HG03045 (cell line): Measurements from ENCODE around the gene MTG2.

Experiments
- ATAC-seq: cut with Tn5 transposase; IDR thresholded peaks from one replicate; pipeline ENCODE4 v1.9.1; 2021; ENCODE audit warnings: mild to moderate bottlenecking, moderate library complexity; ENCODE audit not compliant: unreplicated experiment

Gene MTG2

DNA sequence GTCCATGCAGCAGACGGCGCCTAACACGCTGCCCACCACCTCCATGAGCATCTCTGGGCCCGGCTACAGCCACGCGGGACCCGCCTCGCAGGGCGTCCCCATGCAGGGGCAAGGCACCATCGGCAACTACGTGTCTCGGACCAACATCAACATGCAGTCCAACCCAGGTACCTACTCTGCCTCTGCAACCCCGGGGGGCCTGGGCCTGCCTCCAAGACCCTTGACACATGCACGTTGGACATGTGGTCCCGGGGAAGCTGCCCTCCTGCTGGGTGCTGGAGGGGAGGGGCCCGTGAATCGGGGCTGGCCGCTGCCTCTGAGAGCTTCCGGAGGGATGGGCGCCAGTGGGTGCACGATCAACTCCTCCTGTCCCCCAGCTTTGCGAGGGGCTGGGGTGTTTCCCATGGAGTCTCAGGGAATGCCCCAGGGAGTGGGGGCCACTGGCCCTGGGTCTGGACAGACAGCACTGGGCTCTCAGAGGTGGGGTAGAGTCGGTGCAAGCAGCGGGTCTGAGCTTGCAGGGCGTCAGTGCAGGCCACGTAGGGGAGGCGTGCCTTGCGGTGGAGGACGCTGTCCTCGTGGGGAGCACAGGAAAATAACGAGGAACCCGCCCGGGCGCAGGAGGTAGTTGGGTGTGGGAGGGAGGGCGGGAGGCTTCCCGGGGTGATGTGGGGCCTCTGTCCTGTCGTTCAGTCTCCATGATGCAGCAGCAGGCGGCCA is 19.9 kb upstream of the MTG2 start:
- no peak for ATAC-seq

DNA sequence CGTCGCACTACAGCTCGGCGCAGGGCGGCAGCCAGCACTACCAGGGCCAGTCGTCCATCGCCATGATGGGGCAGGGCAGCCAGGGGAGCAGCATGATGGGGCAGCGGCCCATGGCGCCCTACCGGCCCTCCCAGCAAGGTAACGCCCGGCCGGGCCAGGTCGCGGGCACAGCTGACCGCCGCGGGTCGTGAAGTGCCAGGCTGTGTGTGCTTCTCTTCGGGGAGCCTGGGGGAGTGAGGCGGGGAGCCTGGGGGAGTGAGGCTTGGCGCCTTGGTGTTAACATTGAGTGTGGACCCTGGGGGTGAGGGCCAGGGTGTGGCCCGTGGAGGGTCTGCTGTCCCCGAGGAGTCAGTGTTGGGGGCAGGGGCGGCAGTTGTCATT is 19.4 kb upstream of the MTG2 start:
- no peak for ATAC-seq

DNA sequence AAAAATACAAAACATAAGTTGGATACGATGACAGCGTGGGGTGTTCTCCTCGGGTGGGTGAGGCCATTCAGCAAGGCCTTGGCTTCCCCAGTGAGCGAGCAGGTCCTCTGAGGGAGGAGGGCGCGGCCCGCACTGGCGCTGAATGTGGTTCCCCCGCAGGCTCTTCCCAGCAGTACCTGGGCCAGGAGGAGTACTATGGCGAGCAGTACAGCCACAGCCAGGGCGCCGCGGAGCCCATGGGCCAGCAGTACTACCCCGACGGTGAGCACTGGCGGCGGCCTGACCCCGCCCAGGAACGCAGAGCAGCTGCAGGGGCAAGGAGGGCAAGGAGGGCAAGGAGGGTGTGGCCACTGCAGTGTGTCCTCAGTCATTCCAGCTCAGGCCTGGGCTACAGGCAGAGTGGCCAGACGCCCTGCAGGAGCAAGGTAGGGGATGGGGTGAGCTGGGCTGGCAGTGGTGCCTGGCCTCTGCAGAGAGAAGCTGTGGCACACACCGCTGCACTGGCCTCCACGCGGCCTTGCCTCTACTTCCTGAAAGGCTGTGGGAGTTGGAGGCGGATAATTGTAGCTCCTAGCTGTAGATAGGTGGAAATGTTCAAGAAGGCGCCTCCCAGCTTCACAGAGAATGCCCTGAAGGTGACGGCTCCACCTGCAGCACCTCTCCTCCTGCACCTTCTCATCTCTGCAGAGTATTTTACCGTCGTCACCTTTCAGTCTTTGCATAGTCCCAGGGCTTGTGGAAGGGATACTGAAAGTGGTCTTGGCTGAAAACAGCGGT is 18.7 kb upstream of the MTG2 start:
- ATAC-seq: no peak

DNA sequence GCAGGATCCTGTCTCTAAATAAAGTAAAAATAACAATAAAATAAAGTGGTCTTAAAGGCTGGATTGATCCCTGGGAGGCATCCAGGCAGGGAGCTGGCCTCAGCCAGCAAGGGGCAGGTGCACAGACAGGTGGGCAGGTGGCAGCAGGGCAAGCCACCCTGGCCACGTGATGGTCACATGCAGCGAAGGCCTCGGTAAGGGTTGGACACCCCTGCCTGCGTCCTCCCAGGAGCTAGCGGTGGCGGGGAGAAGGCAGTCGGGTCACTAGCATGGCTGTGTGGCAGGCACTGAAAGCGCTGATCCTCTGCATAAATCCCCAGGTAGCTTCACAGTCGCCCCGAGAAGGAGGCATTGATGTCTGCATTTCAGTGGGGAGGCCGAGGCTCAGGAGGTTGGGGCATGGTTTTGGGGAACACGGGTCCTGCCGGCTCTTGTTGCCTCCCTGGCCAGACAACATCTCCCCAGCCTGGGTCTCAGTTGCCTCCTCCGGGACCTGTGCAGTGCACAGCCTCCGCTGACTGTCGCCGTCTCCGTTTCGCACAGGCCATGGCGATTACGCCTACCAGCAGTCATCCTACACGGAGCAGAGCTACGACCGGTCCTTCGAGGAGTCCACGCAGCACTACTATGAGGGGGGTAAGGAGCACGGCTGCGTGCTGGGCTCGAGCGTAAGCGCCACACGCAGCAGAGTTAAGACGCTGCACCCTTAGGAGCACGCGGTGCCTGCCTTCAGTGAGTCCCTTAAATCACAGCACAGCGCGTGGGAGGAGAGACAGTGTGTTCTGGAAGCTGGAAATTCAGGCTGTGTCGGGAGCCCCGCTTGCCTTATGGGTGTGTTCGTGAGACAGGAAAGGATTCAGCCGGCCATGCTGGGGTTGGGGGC is 17.7 kb upstream of the MTG2 start:
- no peak for ATAC-seq

DNA sequence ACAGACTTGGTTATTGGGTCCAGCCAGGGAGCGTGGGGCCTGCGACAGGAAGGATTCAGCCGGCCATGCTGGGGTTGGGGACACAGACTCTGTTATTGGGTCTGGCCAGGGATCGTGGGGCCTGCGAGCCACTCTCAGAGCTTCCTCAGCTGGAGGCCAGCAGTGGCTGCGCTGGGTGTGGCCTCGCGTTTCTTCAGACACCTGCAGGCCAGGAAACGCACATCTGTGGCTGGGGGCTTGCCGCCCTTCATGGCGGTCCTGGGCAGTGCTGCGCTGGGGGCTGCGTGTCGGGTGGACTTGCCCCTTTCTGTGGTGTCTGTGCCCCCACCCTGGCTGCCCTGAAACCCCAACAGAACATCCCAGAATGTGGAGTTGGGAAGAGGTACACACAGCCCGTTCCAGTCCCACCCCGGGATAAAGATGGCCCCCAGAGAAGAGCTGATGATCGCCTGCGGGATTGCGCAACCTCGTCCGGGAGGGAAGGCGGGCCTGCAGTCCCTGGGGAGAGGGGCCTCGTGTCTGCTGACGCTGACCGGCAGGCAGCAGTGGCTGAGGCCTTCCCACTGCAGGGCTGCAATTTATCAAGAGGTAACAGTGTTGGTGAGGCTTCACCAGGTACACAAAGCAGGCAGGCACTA is 16.9 kb upstream of the MTG2 start:
- no peak for ATAC-seq

DNA sequence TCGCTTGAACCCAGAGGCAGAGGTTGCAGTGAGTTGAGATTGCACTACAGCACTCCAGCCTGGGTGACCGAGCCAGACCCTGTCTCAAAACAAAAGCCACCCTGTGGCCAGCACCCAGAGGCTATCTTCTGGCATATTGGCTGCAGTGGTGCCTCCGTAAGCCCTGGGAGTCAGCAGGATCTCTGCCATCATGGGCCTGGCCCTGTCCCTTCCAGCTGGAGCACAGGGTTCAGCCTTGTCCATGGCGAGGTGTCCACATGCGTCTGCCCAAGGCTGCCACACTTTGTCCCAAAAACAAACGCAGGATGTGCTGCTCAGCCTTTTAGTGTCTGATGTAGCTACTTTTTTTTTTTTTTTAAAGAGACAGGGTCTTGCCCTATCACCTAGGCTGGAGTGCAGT is 15.4 kb upstream of the MTG2 start:
- no peak for ATAC-seq

DNA sequence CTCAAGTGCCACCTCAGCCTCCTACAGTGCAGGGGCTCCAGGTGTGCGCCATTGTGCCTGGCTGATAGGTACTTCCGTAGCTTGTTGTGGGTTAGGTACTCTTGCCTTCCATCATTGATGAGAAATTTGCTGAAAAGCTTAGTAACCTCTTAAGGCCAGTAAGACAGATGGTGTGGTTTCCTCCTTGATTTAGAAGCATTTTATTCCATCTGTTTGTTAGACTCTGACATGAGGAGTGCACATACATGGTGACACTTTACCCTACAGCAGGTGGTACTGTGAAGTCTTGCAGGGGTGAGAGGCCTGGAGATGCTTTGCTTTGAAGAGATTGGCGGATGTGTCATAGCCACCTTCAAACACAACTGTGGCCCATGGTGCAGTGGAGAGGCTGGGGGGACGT is 14.8 kb upstream of the MTG2 start:
- no peak for ATAC-seq

DNA sequence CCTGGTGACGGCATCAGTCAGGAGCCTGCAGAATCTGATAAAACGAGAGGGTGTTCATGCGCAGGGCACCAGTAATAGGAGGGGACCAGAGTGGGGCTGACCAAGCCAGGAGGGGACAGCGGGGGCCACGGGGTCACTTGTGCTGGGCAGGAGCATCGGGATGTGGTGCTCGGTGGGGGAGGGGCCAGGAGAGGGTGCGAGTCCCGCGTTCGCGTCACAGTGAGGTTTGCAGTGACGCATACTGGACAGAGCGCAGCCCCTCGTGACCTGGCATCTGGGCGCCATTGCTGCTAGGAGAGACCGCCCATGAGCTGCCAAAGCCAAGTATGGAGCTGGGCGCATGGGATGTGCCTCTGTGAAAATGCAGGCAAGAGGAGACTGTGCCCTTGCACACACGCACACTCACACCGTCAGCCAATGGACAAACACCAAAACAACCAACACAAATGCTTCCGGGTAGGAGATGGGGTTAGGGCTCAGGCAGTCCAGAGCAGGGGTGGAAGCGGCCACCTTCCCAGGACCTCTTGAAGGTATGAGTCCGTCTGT is 13.9 kb upstream of the MTG2 start:
- no peak for ATAC-seq

DNA sequence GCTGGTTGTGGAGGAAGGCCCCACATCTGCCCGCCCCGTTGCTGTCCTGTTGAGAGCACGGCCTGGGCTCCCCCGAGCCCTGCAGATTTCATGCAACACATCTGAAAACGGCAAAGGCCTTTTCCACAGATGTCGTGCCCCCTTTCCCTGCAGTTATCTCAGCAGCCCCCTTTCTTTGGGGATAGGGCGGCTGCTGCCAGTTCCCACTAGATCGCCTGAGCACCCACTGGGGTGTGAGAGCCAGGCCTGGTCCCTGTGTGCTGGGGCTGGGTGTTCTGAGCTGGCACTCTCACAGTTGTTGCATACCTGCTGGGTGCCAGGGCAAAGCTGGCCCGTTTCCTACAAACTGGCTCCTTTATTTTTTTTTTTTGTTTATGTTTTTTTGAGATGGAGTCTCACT is 12.3 kb upstream of the MTG2 start:
- no peak for ATAC-seq

DNA sequence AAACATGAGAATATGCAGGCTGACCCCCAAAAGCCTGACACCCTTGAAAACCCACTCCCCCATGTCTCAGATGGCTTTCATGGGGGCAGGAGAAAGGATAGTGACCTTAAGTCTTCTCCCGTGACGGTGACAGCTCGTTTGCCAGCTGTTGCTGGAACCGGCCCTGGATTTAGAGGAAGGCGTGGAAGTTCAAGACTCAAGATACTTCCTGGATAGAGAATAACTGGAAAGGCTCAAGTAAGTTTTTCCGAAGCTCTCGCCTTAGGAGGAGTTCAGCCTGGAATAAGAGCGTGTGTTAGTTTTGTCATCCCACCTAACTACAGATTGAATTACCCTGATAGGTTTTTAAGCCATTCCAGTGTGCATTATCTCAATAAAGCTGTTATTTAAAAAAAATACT is 11.6 kb upstream of the MTG2 start:
- no peak for ATAC-seq

DNA sequence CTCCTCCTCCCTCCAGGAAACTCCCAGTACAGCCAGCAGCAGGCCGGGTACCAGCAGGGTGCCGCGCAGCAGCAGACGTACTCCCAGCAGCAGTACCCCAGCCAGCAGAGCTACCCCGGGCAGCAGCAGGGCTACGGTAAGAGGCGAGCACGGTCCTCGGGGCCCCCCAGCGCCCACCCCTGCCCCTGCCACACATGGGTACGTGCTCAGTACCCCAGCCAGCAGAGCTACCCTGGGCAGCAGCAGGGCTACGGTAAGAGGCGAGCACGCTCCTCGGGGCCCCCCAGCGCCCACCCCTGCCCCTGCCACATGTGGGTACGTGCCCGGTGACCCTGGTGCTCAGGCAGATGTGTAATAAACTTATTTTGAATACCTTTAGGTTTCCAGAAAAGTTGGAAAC is 10.2 kb upstream of the MTG2 start:
- no peak for ATAC-seq

DNA sequence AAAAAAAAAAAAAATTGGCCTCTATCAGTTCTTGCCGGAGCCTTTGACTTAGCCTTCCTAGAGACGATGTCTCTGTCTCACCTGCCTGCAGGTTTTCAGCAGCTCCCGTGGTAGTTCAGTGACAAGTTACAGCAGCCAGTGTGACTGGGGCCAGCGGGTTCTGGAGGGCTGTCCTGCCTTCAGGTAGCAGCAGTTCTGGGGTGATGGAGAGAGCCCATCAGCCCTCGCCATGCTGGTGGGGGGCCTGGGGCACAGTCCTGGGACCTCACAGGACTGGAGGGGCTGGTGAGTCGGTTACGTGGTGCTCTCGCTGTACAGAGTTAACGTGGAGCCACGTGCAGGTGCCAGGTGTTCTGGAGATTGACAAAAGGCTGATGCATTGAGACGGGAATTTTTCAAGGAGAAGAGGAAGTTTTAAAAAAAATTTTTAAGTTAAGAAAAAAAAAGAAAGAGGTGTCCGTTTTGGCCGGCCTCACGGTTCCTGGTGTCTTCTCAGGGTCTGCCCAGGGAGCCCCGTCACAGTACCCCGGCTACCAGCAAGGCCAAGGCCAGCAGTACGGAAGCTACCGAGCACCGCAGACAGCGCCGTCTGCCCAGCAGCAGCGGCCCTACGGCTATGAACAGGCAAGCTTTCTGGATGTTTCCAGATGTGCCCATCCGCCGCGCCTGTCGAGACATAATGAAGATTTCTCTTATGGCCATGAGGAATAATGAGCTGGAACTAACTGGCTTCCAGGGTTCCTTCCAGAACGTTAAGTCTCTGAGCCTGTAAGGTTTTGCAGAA is 8.6 kb upstream of the MTG2 start:
- ATAC-seq: no peak

DNA sequence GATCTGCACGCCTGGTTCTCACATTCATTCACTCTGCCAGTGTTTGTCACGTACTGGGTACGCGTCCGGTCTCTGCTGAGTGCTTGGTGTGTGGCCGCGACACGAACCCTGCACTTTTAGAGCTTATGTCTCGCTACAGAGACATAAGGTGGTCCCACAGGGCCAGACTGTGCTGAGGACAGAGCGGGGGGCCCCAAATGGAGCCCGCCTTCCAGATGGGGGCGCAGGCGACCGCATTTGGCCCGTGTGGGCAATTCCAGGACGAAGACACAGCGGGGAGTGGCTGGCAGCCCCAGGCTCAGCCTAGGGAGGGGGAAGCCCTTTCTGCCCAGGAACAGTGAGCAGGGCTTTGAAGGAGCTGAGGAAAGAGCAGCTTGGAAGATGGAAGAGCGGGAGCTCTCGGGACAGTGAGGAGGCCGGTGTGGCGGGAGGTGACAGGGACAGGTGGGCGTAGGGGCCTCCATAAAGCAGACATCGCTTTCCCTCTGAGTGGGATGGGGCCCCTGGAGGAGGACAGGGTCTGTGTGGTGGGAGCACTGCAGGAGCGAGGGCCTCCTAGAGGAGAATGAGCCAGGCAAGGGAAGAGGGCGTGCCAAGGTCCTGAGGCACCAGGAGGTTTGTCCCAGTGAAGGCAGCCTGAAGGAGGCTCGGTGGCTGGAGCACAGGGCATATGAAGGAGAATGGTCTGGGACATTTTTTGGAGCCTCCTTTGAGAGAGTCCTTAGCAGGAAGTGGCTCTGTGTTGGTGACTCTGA is 7.8 kb upstream of the MTG2 start:
- ATAC-seq: no peak

DNA sequence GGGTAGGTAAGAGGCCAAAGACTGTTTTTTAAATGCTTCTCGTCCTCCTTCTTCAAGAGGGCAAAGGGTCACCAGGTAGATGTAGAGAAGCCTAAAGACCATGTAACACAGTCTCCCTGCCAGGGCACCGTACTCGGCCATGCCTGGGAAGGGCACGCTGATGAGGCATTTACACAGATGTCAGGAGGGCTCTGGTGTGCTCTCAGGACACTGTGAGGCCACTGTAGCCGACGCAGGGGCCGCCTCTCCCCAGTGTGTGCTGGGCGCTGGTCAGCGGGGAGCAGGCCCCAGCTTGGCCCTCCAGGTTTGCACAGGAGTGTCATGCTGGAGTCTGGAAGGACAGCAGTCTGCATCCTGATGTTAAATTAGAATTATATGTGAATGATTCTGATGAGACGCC is 7.1 kb upstream of the MTG2 start:
- ATAC-seq: no peak

DNA sequence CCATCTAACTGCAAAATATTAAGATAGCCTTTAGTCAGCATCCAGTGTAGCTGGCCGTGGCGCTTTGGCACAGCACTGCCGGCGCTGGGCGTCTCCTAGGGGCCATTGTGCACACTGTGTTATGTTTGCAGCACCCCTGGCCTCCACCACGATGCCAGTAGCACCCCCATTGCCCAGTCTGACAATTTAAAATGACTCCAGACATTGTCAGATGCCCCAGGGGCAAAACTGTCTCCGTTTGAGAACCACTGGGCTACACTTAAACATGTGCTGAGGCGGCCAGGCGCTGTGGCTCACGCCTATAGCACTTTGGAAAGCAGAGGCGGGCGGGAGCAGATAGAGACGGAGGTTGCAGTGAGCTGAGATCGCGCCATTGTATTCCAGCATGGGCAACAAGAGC is 6.0 kb upstream of the MTG2 start:
- no peak for ATAC-seq

DNA sequence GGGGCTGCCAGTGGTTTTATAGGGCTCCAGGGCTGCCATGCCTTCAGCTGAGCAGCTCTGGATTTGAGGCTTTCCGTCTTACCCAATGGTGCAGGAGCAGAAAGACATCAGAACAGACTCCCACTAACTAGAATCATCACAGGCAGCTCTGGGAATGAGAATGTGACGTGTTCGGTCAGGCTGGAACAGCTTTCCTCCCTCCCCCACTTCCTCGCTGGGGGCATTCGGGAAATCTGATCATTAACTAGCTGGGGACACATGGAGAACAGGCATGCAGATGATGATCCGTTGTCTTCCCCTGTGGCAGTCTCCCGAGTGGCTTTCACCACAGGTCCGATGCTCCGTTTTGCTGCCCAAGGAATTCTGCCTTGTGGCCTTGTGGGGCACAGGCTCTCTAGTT is 5.5 kb upstream of the MTG2 start:
- ATAC-seq: no peak

DNA sequence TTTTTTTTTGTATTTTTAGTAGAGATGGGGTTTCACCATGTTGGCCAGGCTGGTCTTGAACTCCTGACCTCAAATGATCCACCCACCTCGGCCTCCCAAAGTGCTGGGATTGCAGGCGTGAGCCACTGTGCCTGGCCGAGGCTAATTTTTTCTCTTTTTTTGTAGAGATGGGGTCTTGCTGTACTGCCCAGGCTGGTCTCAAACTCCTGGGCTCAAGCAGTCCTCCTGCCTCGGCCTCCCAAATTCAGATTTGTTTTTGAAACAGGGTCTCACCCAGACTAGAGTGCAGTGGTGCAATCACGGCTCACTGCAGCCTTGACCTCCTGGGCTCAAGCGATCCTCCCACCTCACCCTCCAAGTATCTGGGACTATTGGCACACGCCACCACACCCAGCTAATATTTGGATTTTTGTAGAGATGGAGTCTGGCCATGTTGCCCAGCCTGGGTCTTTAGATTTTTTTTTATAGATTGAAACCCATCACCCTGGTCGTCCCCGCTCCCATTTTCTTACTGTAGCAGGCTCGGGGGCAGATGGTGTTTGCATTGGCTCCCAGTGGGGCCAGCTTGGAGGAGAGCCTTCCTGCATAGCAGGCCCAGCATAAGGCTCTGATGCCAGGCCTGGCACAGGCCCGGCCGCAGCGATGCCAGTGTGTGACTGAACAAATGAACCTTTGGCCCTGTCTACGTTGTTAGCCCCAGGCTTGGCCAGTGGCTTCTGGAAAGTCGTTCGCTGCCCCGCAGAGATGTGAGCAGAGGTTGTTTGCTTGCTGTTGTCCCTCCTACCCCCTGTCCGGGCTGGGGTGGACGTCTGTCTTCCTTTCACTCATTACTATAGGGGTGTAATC is 4.3 kb upstream of the MTG2 start:
- ATAC-seq: no peak

DNA sequence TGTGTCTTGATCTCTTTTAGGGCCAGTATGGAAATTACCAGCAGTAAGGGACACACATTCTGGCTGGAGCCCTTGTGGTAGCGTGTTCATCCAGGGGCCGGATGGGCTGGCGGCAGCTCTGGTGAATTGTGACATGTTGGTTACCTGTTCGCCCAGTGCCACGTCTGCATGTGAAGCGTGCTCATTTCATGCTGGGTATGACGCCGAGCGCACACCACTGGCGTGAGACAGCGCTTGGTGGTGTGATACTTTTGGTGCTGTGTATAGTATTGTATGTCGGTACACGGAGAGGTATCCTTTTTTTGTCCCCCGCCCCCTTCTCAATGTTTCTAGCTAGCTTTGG is 3.7 kb upstream of the MTG2 start:
- no peak for ATAC-seq

DNA sequence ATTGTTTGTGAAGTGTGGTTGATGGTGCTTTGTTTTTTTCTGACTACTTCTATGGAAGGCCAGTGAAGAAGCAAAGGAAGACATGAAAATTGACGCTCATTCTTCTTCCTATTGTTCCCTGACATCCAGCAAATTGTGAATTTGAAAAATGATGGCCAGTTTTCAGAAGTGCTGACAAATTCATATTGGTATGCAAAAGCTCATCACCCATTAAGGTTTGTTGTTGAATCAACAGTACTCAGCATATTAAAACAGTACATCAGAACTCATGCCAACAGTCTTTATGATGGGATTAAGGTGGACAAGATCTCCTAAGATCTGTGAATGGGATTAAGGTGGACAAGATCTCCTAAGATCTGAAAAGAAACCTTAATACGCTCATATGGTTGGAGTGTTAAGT is 1.0 kb upstream of the MTG2 start:
- no peak for ATAC-seq
